ENCODE results near the gene TSHZ3. TPM values are rescaled to one million over a fixed set of nuclear protein-coding genes. Genes with fewer than 3 reads are reported as not detected.

The TSHZ3 gene
- total RNA-seq, 1 donor from 2014 or later = 9.4 TPM

DNA sequence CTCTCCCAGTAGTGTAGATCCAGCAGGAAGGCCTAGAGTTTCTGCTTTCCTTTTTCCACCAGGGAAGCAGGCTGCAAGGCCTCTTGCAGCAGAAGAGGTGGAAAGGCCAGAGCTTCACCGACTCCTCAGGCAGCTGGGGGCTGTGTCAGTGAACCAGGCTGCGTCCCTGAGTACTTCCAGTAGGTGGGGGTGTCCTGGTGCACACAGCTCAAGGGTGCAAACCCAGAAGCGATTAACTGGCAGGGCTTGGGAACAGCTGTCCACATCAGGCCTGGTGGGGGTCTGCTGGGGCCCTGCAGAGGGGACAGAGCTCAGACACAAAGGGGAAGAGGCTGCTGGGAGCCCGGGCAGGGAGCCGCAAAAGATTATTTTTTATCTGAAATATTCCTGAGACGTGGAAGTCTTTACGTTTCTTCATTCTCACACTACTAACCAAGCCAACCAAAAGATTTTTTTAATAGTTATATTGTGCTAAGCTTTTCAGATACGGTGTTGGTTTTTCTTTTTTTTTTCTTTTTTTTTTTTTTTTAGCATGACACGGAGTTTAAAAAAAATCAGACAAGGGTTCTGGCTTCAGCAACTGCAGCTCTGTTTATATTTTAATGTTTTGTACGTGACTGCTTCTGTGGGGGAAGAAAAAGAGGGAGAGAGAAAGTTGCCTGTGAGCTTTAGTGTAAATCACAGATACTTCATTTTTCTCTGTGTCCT lies 11.0 kb downstream of the TSHZ3 start:
- peak; percentile 97 for DNase-seq (ENCODE audit: low spot score)

DNA sequence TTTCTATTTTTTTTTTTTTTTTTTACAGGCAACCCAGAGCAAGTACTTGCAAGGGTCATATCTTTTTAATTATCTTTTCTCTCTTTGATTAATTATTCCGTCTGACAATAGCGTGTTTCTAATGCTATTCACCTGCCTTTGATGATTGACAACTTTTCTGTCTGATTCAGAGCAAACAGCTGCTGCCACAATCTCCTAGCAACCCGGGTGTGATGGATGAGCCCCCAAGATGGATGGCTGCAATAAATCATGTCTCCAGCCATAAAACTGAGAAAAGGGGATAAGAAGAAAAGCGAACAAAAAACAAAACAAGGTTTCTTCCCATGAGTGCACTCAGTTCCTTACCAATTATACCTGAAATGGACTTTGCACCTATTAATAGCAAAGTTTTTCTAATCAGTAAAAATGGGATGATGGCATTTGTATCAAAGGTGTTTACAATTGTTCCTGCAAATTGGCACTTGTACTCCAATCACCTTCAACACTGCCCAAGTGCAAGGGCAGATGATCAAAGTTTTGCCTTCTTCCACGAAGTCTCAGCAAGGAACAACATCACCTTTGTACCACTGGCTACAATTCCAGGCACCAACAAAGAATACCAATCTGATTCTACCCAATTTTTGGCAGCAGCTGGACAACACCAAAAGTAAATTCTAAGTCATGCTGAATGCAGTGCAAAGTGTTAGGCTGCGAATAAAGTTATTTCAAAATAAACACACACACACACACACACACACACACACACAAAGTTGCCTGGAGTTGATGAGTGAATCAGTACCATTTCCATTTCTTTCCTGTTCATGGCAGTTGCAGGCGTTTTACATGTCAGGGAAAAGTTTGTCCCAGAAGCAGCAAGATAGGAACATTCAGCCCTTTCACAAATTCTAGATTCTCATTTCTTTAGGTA lies 12.0 kb downstream of the TSHZ3 start:
- no peak for DNase-seq (ENCODE audit: low spot score)

DNA sequence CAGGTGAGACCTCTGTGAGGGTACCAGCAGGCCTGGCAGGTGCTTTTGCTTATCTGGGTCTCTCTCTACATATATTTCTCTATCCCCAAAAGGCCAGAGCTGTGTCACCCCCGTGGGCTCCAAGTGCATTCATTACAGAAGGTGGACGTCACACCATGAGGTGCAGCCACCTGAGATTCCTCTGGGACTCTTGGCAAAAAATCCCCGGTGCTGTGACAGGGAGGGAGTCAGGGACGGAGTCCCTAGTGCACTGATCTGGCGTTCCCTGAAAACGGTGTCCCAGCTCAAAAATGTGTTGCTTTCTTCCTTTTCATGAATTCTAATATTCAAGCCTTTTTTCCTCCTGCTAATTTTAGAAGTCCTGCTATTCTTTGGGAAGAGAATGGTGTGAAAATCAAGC lies 13.5 kb downstream of the TSHZ3 start:
- no peak for DNase-seq (ENCODE audit: low spot score)

DNA sequence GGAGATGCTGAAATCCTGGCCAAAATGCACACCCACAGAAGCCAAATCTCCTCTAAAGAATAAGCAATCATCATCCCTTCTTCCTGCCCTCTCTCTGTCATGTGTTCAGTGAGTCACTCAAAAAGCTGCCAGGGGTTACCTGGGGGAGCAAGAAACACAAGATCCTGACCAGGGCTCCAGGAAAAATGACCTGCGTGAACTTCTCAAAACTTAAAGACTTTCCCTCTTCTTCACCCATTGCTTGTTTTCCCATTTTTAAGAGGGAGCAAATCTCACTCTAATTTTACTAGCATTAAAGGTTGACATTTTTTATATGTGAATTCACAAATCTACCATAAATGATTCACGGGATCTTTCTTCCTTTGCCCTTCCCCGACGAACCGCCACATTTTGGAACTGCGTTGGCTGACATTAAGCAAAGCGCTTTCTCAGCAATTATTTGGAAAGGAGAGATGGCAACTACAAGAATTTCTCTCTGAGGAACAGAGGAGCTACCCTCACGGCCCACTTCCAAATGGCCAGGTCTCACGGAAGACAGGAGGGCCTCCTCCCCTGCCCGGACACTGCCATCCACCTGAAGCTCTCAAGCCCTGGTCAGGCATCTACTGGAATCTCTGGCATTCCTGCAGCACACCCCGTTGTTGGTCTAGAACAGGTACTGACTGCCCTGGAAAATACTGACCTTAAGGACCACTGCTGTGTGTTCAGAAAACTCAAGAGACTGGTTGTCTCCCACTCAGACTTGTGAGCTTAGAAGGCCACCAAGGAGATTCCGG lies 14.2 kb downstream of the TSHZ3 start:
- no peak for DNase-seq (ENCODE audit: low spot score)

DNA sequence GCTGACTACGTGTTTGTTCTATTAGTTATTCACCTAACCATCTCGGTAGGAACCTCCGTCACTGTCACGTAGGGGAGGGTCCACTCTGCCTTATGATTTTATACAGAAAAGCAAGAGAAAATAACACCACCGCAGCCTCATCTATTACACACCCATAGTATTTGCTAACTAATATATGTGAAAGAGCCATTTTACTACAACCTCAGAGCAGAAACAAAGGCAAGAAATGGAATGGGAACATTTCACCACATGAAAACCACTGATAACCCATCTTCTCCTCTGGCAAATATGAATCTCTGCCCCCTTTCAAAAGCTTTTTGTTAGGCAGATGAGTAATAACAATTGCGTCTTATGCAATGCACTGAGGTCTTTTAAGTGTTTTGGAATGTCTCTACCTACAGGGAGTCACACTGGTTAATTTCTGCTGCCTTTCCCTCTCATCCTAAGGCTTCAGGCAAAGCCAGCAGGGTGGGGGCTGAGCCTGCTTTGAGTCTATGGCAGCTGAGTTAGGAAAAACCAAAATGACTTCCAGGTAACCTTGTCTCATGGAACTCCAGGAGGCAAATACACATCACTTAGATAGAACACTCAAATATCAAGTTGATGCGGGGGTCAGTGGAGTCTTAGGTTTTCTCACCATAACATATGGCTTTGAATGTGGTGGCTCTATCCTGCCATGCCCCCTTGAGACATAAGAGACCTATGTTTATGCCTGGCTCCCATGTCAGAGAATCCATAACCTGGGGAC lies 15.0 kb downstream of the TSHZ3 start:
- no peak for DNase-seq (ENCODE audit: low spot score)

DNA sequence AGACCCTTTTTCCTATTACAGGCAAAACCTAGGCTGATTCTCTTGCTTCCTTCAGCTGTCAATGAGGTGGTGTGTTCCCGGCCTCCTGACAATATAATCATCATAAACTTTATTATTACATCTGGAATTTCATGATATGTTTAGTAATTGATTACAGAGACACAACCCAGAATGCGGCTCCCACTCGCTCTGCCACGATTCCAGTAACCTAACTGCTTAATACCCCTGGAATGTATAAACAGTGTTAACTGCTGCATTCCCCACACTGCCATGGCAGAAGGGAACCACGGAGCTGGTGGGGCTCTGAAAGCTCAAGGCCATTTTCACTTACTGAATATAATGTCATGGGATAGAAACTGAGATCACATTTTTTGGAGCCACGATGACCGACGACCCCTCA lies 17.1 kb downstream of the TSHZ3 start:
- DNase-seq (ENCODE audit: low spot score) = no peak

DNA sequence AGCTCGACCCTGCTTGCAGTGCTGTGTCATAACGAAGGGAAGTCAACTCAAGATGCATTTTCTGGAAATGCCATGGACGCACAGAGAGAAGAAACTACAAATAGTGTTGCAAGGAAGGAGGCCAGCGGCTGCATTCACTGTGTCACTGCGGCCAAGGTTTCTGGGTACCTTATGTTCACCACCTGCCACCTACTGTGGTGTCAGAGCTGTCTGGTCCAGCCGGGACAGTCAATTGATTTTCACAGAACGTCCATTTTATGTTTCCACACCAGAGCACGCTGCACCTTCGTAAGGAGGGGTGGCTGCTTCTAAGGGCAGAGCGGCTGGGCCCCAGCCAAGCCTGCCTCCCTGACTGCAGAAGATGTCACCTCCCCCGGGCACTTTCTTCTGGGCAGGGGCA lies 17.7 kb downstream of the TSHZ3 start:
- DNase-seq (ENCODE audit: low spot score) = no peak

DNA sequence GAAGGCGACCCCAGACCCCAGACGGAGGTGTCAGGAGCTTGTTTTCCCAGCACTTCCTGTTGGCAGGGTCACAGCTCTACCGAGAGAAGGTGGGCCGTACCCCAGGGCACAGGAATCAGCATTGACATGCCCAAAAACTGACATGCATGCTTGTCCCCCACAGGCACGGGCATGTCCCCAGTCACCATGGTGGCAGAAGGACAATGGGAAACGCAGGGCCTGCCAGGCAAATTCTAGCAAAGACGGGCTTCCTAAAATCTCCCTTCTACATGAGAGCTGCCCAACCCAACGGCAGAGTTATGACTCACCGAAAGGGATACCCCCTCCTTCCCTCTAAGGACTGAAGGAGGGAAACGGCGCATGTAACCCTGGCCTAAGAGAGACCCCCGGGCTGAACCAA lies 18.5 kb downstream of the TSHZ3 start:
- peak; percentile 45 for DNase-seq (ENCODE audit: low spot score)

DNA sequence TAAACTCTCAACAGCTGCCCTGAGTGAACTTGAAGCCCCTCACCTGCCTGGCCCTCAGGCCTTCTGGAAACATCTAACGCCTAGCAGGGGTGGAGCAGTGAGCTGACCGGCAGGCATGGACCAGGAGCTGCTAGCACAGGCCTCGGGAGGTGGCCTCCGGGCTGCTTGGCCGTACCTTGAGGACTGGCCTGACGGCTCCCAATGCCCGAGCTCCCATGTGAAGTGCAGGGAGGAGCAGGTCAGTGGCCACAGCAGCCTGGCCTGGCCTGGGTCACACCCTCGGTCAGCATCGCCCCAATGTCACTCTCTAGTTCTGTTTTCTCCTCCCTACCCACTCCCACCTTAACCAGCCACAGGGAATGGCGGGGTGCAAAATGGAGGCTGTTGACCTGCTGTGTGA lies 19.0 kb downstream of the TSHZ3 start:
- no peak for DNase-seq (ENCODE audit: low spot score)

DNA sequence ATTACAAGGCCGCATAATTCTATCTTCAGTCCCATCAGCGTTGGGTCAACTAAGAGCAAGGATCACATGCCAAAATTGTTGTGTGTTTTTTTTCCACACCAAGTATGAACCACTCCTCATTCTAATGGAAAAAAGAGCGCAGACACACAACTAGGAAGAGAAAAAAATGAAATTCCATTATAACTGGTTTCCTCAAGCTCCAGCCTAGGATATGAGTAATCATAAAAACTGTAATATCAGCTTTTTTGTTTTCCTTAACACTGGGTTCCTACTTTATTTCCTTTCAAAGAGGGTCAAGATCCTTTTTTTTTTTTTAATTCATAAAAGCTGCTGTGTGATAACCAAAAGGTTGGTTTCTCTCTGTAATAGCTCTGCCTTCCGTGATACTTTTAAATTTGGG lies 19.4 kb downstream of the TSHZ3 start:
- DNase-seq (ENCODE audit: low spot score) = peak; percentile 45

DNA sequence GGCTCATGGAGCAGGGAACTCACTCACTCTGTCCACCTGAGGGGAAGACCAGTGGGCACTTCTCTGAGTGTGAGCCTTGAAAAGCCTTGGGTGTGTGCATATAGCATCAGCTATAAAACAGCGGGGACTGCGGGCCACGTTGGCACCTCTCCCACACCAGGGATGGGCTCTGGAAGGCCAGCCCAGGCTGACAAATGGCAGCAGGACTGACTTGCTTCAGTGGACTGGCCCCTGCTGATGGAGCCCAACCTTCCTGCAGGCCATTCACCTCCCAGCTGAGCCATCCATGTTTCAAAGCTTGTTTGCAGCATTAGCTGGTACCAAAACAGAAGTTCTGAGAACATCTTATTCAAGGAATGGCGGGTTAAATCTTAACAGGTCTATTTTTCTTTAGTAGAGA lies 21.0 kb downstream of the TSHZ3 start:
- no peak for DNase-seq (ENCODE audit: low spot score)

DNA sequence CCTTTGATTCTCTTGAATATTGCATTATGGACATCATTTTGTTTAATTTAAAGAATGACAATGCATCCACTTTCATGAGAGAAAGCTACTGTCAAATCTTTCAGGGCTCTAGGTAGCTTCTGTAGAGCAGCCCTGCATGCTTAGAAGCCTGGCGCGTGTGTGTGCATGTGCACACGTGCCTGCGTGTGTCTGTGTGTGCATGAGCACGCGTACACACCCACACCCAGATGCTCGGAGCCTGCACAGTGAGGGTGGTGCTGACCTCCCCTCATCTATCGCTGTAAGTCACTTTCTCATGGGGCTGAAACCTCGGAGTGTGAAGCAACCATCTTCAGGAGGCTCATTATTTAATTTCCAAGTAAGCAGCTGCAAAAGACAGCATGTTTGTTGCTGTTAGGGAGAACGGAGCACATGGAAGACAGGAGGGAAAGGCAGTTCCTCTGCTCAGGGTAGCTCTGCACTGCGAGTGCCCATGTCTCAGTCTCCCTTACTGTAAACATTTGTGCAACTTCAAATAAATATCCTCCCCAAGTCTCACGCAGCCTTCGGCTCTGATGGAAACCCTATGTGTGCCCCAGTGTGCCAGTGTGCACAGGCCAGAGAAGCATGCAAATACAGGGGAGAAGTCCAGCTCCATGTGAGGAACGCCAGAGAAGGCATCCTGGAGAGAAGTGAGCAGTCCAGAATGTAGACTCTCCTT lies 22.8 kb downstream of the TSHZ3 start:
- DNase-seq (ENCODE audit: low spot score) = no peak

DNA sequence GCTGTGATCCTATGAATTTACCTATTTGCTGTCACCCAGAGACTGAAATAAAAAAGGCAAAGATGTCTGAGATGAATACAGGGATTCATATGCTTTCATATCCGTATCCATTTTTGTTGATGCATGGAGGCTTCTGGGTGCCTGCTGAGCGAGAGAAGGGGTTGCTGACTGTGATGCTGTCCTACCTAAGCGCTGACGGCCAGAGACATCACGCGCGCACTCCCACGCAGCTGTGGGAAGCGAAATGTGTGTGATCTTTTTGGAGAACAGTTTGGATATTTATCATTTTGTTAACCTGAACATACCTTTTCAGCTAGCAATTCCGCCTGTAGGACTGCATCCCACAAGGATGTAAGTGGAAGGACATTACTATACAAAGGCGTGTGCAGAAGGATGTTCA lies 23.9 kb downstream of the TSHZ3 start:
- no peak for DNase-seq (ENCODE audit: low spot score)

DNA sequence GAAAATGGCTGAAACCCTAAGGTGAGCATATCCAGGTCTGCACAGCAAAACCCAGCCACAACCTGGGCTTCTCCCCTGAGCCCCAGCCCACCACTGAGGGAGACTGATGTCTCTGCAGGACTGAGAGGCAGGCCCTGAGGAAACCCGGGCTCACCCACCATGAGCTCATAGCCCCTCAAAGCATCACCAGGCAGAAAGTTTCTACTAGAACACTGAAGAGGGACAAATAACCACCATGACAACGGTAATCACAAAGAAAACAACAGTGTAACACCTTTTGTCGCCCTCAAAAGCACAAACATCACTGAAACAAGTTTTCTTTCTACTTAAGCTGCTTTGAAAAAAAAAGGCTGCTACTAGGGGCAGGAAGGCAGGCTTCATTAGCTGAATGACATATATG lies 29.8 kb downstream of the TSHZ3 start:
- DNase-seq (ENCODE audit: low spot score) = no peak

DNA sequence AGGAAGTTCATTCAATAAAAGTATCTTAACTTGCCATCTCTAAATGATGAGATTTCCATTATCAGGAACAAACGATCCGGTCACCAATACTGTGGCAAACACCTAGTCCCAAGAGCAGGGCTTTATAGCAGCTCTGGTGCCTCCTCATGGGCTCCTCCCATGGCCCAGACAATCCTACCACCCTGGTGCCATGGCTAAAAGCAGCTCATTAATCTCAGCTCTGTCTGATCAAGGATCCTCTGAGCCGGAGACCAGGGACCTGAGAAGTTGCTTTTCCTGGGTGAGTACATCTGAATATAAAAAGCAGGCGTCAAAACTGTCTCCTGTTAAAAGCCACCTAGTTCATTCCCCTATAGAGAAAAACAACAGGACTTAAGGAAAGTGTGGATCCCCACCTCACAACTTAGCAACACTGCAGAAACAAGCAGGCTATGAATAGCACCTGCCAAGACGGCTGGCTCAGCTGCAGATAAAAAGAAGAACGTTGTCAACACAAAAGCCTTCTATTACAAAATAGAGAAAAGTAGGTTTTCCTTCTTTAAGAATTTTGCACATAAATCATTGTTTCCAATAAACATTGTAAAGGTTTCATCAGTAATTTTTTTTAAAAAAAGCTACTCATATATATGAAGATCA lies 30.3 kb downstream of the TSHZ3 start:
- no peak for DNase-seq (ENCODE audit: low spot score)

DNA sequence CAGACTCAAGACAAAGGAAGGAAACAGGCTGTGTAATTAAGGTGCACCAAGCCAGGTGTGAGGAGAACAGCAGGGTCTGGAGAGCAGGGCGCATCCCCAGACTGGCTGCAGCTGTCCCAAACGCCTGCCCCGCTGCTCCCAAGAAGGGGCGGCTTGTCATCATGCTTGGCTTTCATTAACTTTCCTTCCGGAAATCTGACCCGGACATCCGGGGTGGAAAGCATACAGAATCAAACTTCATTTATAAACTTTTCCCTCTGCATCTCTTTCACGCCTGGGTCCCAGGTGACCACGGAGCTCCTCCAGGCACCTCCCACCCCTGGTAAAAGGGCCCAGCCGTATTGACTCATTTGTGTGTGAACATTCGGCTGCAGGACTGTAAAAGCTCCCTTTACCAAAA lies 31.7 kb downstream of the TSHZ3 start:
- DNase-seq (ENCODE audit: low spot score) = no peak

DNA sequence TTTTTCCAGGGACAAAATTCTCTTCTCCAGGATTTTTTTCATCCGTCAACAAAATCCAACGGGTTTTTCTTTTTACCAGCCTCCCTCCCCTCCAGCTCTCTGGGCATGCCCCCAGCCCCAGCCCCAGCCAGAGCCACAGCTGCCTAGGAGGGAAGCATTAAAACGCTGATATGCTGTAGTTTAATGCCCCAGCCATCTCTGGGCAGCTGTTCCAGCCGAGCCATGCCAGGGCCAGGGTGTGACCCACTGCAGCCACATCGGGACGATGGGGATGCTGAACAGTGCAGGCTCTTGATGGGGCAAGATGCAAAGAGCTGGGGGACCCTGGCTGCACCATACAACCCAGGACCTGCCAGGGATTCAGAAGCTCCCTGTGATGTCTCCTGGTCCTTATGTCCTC lies 32.1 kb downstream of the TSHZ3 start:
- no peak for DNase-seq (ENCODE audit: low spot score)

DNA sequence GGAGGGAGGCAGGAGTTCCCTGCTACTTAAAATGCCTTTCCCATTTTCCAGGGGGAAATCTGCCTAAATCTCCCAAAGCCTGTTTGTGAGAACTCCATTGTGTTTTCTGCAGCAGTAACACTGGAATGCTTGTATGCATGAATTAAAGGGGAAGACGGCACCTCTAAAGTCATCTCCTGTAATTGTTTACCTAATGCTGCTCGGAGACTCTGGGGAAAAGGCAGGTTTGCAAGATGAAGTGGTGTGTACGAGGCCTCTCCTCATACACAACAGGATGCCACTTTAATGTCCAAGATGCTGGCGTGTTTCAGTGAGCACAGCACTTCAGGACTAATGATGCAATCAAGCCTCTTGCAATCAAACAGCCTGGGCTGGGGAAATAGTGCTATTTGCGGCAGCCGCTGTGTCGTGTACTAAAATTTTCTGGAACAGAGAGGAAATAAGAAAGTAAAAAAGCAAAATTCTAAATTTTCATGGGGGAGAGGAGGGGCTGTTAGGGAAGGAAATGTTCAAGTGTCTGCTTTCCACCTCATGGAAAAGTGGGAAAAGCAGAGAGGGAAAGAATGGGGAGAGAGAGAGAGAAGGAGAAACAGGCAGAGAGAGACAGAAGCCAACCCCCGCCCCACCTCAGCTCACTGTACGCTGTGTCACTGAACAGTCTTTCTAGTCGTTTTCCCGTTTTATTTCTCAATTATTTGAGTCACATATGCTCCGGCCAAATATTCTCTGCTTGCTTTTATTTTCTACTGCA lies 32.9 kb downstream of the TSHZ3 start:
- DNase-seq (ENCODE audit: low spot score) = peak; percentile 67

DNA sequence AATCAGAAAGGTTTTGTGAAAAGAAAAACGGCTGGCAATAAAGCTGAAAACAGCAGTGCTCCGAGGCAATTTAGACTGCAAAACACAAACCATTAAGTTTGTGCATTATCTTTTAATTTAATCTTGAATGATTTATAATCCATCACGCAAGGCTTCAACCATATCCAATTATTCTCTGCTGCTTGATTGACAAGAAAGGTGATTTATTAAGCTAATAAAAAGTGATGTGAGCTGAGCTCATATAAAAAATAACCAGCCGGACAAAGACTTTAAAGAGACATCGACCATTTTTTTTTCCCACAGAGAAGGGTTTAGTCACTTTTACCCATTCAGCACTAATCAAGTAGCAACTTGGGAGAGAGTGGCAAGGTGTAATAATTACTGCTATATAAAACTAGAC lies 33.6 kb downstream of the TSHZ3 start:
- DNase-seq (ENCODE audit: low spot score) = no peak

Data from umbilical cord (tissue), 2 donors.